CD4-positive, alpha-beta T cell (primary cell): ENCODE results near the gene P3H2. TPM values are rescaled to one million over a fixed set of nuclear protein-coding genes. Genes with fewer than 3 reads are reported as not detected.

Source experiments
- ATAC-seq: fragments of 200-7000 bp; cut with Tn5 transposase; one replicate; pipeline ENCODE4 v1.10.0; 2022; ENCODE audit warnings: mild to moderate bottlenecking; ENCODE audit not compliant: poor library complexity
- CTCF ChIA-PET: fragments of 350-600 bp; sonication (Branson Sonifier 250); formaldehyde crosslinking; loops from one replicate; lab custom pipeline; 2021; ENCODE audit warnings: antibody characterized with exemption, inconsistent platforms; lab: Charles Lee
- POLR2A ChIA-PET: fragments of 350-600 bp; sonication (Branson Sonifier 250); formaldehyde crosslinking; loops from one replicate; lab custom pipeline; 2021; ENCODE audit warnings: antibody characterized with exemption, inconsistent platforms; lab: Charles Lee
- DNase-seq, 14 experiments: peaks; one replicate each; pipeline ENCODE4 v3.0.0-alpha.2; 2013 to 2020; ENCODE audit warnings: mixed read lengths in 2 of 14
- H3K27ac ChIP-seq, 2 donors: one replicate each; pipeline versions ENCODE4 v1.5.1 to v1.7.0; 2013; ENCODE audit warnings: low read length in 2 of 2, low read depth in 1 of 2, mild to moderate bottlenecking in 1 of 2
- H3K27me3 ChIP-seq, 2 experiments: 1 replicate in 1 of 2; 2 replicates in 1 of 2; pipeline versions ENCODE4 v1.6.1 to v1.7.0; 2013; ENCODE audit warnings: low read length in 2 of 2, control low read depth in 1 of 2, mild to moderate bottlenecking in 1 of 2, moderate library complexity in 1 of 2; ENCODE audit not compliant: insufficient read depth in 2 of 2, control insufficient read depth in 1 of 2
- H3K36me3 ChIP-seq: one replicate; pipeline ENCODE4 v1.6.1; 2013; ENCODE audit warnings: low read length, control low read depth; ENCODE audit not compliant: insufficient read depth
- H3K4me1 ChIP-seq: one replicate; pipeline ENCODE4 v1.6.1; 2013; ENCODE audit warnings: low read length, control low read depth; ENCODE audit not compliant: insufficient read depth
- H3K4me3 ChIP-seq: one replicate; pipeline ENCODE4 v1.5.1; 2013; ENCODE audit warnings: mild to moderate bottlenecking, low read length, moderate library complexity
- H3K9me3 ChIP-seq, 2 experiments: 1 replicate in 1 of 2; 2 replicates in 1 of 2; pipeline versions ENCODE4 v1.6.1 to v1.7.0; 2013; ENCODE audit warnings: low read length in 2 of 2, mild to moderate bottlenecking in 2 of 2, control low read depth in 1 of 2, moderate library complexity in 1 of 2; ENCODE audit not compliant: control insufficient read depth in 1 of 2, insufficient read depth in 1 of 2
- H3K27ac Mint-ChIP-seq: one replicate; pipeline ENCODE4 v1.8.0; 2020; ENCODE audit warnings: mixed read lengths
- H3K27me3 Mint-ChIP-seq: one replicate; pipeline ENCODE4 v1.8.0; 2021; ENCODE audit warnings: mixed read lengths
- H3K36me3 Mint-ChIP-seq: one replicate; pipeline ENCODE4 v1.8.0; 2021; ENCODE audit warnings: low read depth, mixed read lengths
- H3K4me1 Mint-ChIP-seq: one replicate; pipeline ENCODE4 v1.8.0; 2021; ENCODE audit warnings: low read depth, mixed read lengths
- H3K4me3 Mint-ChIP-seq: one replicate; pipeline ENCODE4 v1.8.0; 2020; ENCODE audit warnings: mild to moderate bottlenecking, mixed read lengths
- H3K9me3 Mint-ChIP-seq: one replicate; pipeline ENCODE4 v1.8.0; 2020; ENCODE audit warnings: mixed read lengths
- CTCF ChIP-seq: fragments of 200-600 bp; IDR thresholded peaks from one replicate; pipeline ENCODE4 v1.8.0; 2022; ENCODE audit warnings: antibody characterized with exemption, mild to moderate bottlenecking
- intact Hi-C, 2 experiments: fragments of 100-400 bp; cut with DNase I in 1 of 2; cut with micrococcal nuclease in 1 of 2; formaldehyde crosslinking; loops; one replicate each; pipeline versions ENCODE4 v1.15.1 to v1.9.0; 2023 to 2025; cut with DNase I, micrococcal nuclease
- total RNA-seq, 174 experiments: library from RNA in 2 of 174; stranded (reverse) in 2 of 174; gene quantifications; one replicate each; pipeline ENCODE4 v1.2.3 and lab custom pipeline; 2021 to 2026

P3H2 gene
- total RNA-seq, 2 experiments from 2014 or later: not detected

GRCh38 chr3:190055773-190056172 lies 64.9 kb downstream of the P3H2 start:
- ATAC-seq (no peak), DNase-seq (no peak)
- intact Hi-C loops: no loop called here
- no peak for TF ChIP-seq CTCF
- Mint-ChIP-seq H3K27me3 (peaks cover 10% of the 10 kb centered on the region), H3K4me1 (no peaks in the 10 kb centered on the region), H3K27ac (no peak overlapping the region), H3K4me3 (no peak overlapping the region), H3K9me3 (no peaks in the 10 kb centered on the region), H3K36me3 (no peaks in the 10 kb centered on the region)
- Histone ChIP-seq H3K27ac (no peak overlapping the region), H3K9me3 (no peaks in the 10 kb centered on the region), H3K27me3 (no peaks in the 10 kb centered on the region), H3K4me3 (no peak overlapping the region), H3K4me1 (no peaks in the 10 kb centered on the region), H3K36me3 (no peaks in the 10 kb centered on the region)
- ChIA-PET POLR2A (no interaction called here), CTCF (no interaction called here)

- TF ChIP-seq CTCF: no peak
- peaks cover 11% of the 10 kb centered on the region for H3K27me3 Mint-ChIP-seq
- no peaks in the 10 kb centered on the region for H3K4me1 Mint-ChIP-seq
- H3K4me3 ChIP-seq: no peak overlapping the region
- no peak overlapping the region for H3K27ac ChIP-seq
- no peaks in the 10 kb centered on the region for H3K36me3 ChIP-seq
- intact Hi-C loops: no loop called here
- POLR2A ChIA-PET: no interaction called here
- H3K9me3 ChIP-seq: no peaks in the 10 kb centered on the region
- H3K4me3 Mint-ChIP-seq: no peak overlapping the region
- ATAC-seq (no peak), DNase-seq (no peak)
- CTCF ChIA-PET: no interaction called here
- H3K27ac Mint-ChIP-seq: no peak overlapping the region
- H3K4me1 ChIP-seq: no peaks in the 10 kb centered on the region
- no peaks in the 10 kb centered on the region for H3K9me3 Mint-ChIP-seq
- H3K36me3 Mint-ChIP-seq: no peaks in the 10 kb centered on the region
- no peaks in the 10 kb centered on the region for H3K27me3 ChIP-seq
These were observed 66.6 kb downstream of the P3H2 start for GRCh38 chr3:190053919-190054672.

- H3K9me3 ChIP-seq: no peaks in the 10 kb centered on the region
- no peaks in the 10 kb centered on the region for H3K4me1 Mint-ChIP-seq
- ChIA-PET POLR2A (no interaction called here), CTCF (no interaction called here)
- DNase-seq: no peak
- no peak for ATAC-seq
- H3K27me3 ChIP-seq: no peaks in the 10 kb centered on the region
- peaks cover 29% of the 10 kb centered on the region for H3K27me3 Mint-ChIP-seq
- H3K36me3 Mint-ChIP-seq: no peaks in the 10 kb centered on the region
- no peaks in the 10 kb centered on the region for H3K36me3 ChIP-seq
- no peak overlapping the region for H3K27ac ChIP-seq
- no peak overlapping the region for H3K4me3 ChIP-seq
- H3K4me1 ChIP-seq: no peaks in the 10 kb centered on the region
- H3K4me3 Mint-ChIP-seq: no peak overlapping the region
- TF ChIP-seq CTCF: no peak
- intact Hi-C loops: no loop called here
- no peak overlapping the region for H3K27ac Mint-ChIP-seq
- no peaks in the 10 kb centered on the region for H3K9me3 Mint-ChIP-seq
These were observed 69.1 kb downstream of the P3H2 start for GRCh38 chr3:190051641-190052040.
